ENCODE results near the gene FHIT. TPM values are rescaled to one million over a fixed set of nuclear protein-coding genes. Genes with fewer than 3 reads are reported as not detected.
"Not testable (repeated sequence)": the region's sequence is repeated elsewhere in the genome, so short reads cannot be mapped to it uniquely, and the experiment has no call there.

Gene FHIT
- total RNA-seq, 2 experiments from 2014 or later, result 7.6 to 7.9 TPM

GRCh38 chr3:60992395-60992794 lies 258.9 kb downstream of the FHIT start:
- no peak overlapping the region for H3K4me3 Mint-ChIP-seq
- TF ChIP-seq CTCF (IDR thresholded peaks at IDR 0.05), result no peak
- H3K9me3 Mint-ChIP-seq, result peaks cover 2% of the 10 kb centered on the region
- ChIA-PET CTCF (no interaction called here), POLR2A (no interaction called here)
- intact Hi-C loops (cut with micrococcal nuclease), result no loop called here
- no peaks in the 10 kb centered on the region for H3K4me1 Mint-ChIP-seq (ENCODE audit: low read depth)
- DNase-seq (no peak), ATAC-seq (no peak)
- H3K27ac Mint-ChIP-seq, result no peak overlapping the region
- H3K27me3 Mint-ChIP-seq, result no peaks in the 10 kb centered on the region
- no peaks in the 10 kb centered on the region for H3K36me3 Mint-ChIP-seq (ENCODE audit: low read depth)

- Mint-ChIP-seq H3K4me3 (no peak overlapping the region), H3K27ac (no peak overlapping the region), H3K36me3 (ENCODE audit: low read depth) (no peaks in the 10 kb centered on the region), H3K27me3 (no peaks in the 10 kb centered on the region), H3K4me1 (ENCODE audit: low read depth) (no peaks in the 10 kb centered on the region), H3K9me3 (peaks cover 7% of the 10 kb centered on the region)
- DNase-seq, result no peak
- no peak for ATAC-seq
- ChIA-PET CTCF (no interaction called here), POLR2A (no interaction called here)
- no peak for TF ChIP-seq CTCF (IDR thresholded peaks at IDR 0.05)
- intact Hi-C loops (cut with micrococcal nuclease), result no loop called here
Observed at GRCh38 chr3:60990442-60990730, 260.9 kb downstream of the FHIT start.

GRCh38 chr3:60989626-60990441 lies 261.4 kb downstream of the FHIT start:
- ChIA-PET CTCF (no interaction called here), POLR2A (no interaction called here)
- no peak for DNase-seq
- Mint-ChIP-seq H3K36me3 (ENCODE audit: low read depth) (peaks cover 3% of the 10 kb centered on the region), H3K4me3 (no peak overlapping the region), H3K27ac (no peak overlapping the region), H3K9me3 (peaks cover 7% of the 10 kb centered on the region), H3K27me3 (no peaks in the 10 kb centered on the region), H3K4me1 (ENCODE audit: low read depth) (no peaks in the 10 kb centered on the region)
- no peak for ATAC-seq
- intact Hi-C loops (cut with micrococcal nuclease), result no loop called here
- TF ChIP-seq CTCF (IDR thresholded peaks at IDR 0.05), result no peak

- H3K9me3 Mint-ChIP-seq, CTCF ChIA-PET, ATAC-seq: not testable (repeated sequence)
Observed at GRCh38 chr3:60987191-60987590, 264.1 kb downstream of the FHIT start.

GRCh38 chr3:60986552-60986951 lies 264.7 kb downstream of the FHIT start:
- Mint-ChIP-seq H3K9me3 (peaks cover 7% of the 10 kb centered on the region), H3K27ac (no peak overlapping the region), H3K4me3 (no peak overlapping the region), H3K36me3 (ENCODE audit: low read depth) (peaks cover 3% of the 10 kb centered on the region), H3K4me1 (ENCODE audit: low read depth) (no peaks in the 10 kb centered on the region), H3K27me3 (no peaks in the 10 kb centered on the region)
- intact Hi-C loops (cut with micrococcal nuclease), result no loop called here
- no peak for TF ChIP-seq CTCF (IDR thresholded peaks at IDR 0.05)
- DNase-seq, result no peak
- POLR2A ChIA-PET, result no interaction called here
- ATAC-seq, result no peak
- CTCF ChIA-PET, result no interaction called here

More at GRCh38 chr3:60987191-60987590, 264.1 kb downstream of the FHIT start:
- intact Hi-C loops (cut with micrococcal nuclease); H3K36me3 Mint-ChIP-seq (ENCODE audit: low read depth); H3K27ac Mint-ChIP-seq; POLR2A ChIA-PET; H3K4me1 Mint-ChIP-seq (ENCODE audit: low read depth); H3K27me3 Mint-ChIP-seq; H3K4me3 Mint-ChIP-seq; DNase-seq: not testable (repeated sequence)

Data from activated CD8-positive, alpha-beta T cell treated with anti-CD3 and anti-CD28 coated beads for 36 hours (primary cell).